HCEC 1CT (cell line): Measurements from ENCODE around the gene RAP2A.

Experiments used
- DNase-seq: peaks from one replicate; pipeline ENCODE4 v3.0.0-alpha.2; 2017

The RAP2A gene

GRCh38 chr13:97433727-97434396 is at the start of gene RAP2A:
RAP2A (plus strand) TSS chr13:97434169; CDS start chr13:97434471, 302 bp downstream.
- peak; percentile 93 for DNase-seq

GRCh38 chr13:97384371-97384770 is 49.6 kb upstream of the RAP2A start:
- DNase-seq: no peak

- DNase-seq: no peak
Measured at GRCh38 chr13:97385146-97385545, 48.8 kb upstream of the RAP2A start.

GRCh38 chr13:97385854-97386253 is 48.1 kb upstream of the RAP2A start:
- DNase-seq: no peak

GRCh38 chr13:97386801-97387484 is 47.0 kb upstream of the RAP2A start:
- DNase-seq: no peak

- DNase-seq: no peak
Measured at GRCh38 chr13:97387485-97387839, 46.5 kb upstream of the RAP2A start.

GRCh38 chr13:97387890-97388289 is 46.1 kb upstream of the RAP2A start:
- no peak for DNase-seq

GRCh38 chr13:97388373-97388772 is 45.6 kb upstream of the RAP2A start:
- DNase-seq: no peak

- no peak for DNase-seq
Measured at GRCh38 chr13:97390941-97391600, 42.9 kb upstream of the RAP2A start.

GRCh38 chr13:97392020-97392419 is 41.9 kb upstream of the RAP2A start:
- DNase-seq: no peak

GRCh38 chr13:97394542-97394941 is 39.4 kb upstream of the RAP2A start:
- DNase-seq: no peak

- DNase-seq: peak; percentile 79
Measured at GRCh38 chr13:97395447-97396136, 38.4 kb upstream of the RAP2A start.

- DNase-seq: no peak
Measured at GRCh38 chr13:97397267-97397666, 36.7 kb upstream of the RAP2A start.

- no peak for DNase-seq
Measured at GRCh38 chr13:97401421-97401820, 32.5 kb upstream of the RAP2A start.

GRCh38 chr13:97403893-97404750 is 29.8 kb upstream of the RAP2A start:
- DNase-seq: peak; percentile 28

- no peak for DNase-seq
Measured at GRCh38 chr13:97407540-97407939, 26.4 kb upstream of the RAP2A start.

- no peak for DNase-seq
Measured at GRCh38 chr13:97408938-97409337, 25.0 kb upstream of the RAP2A start.

GRCh38 chr13:97411984-97412383 is 22.0 kb upstream of the RAP2A start:
- DNase-seq: no peak

- DNase-seq: no peak
Measured at GRCh38 chr13:97413694-97414093, 20.3 kb upstream of the RAP2A start.

GRCh38 chr13:97414392-97414791 is 19.6 kb upstream of the RAP2A start:
- DNase-seq: no peak

GRCh38 chr13:97417698-97418097 is 16.3 kb upstream of the RAP2A start:
- no peak for DNase-seq
